H9 (cell line): ENCODE measurements around the gene KIAA1958. TPM values are rescaled to one million over a fixed set of nuclear protein-coding genes. Genes with fewer than 3 reads are reported as not detected.

ENCODE experiments used
- DNase-seq: peaks from one replicate; pipeline ENCODE4 v3.0.0-alpha.2; 2017
- H2AFZ ChIP-seq: one replicate; pipeline ENCODE4 v1.6.1; 2013; ENCODE audit warnings: mild to moderate bottlenecking, low read length, control low read depth, moderate library complexity
- H2AK5ac ChIP-seq: 2 replicates; pipeline ENCODE4 v1.6.1; 2013; ENCODE audit warnings: low read length, control low read depth, mixed read lengths; ENCODE audit not compliant: insufficient read length
- H2BK120ac ChIP-seq: one replicate; pipeline ENCODE4 v1.6.1; 2013; ENCODE audit warnings: low read depth, mild to moderate bottlenecking, low read length, control low read depth, inconsistent platforms; ENCODE audit not compliant: poor library complexity, severe bottlenecking
- H2BK12ac ChIP-seq: 2 replicates; pipeline ENCODE4 v1.6.1; 2013; ENCODE audit warnings: low read length, control low read depth, mixed read lengths, low read depth; ENCODE audit not compliant: insufficient read length
- H2BK15ac ChIP-seq: 2 replicates; pipeline ENCODE4 v1.6.1; 2013; ENCODE audit warnings: low read depth, low read length, control low read depth
- H2BK20ac ChIP-seq: one replicate; pipeline ENCODE4 v1.6.1; 2013; ENCODE audit warnings: low read depth, mild to moderate bottlenecking, low read length, control low read depth, inconsistent platforms; ENCODE audit not compliant: poor library complexity, severe bottlenecking
- H2BK5ac ChIP-seq: 2 replicates; pipeline ENCODE4 v1.6.1; 2013; ENCODE audit warnings: low read length, control low read depth, mixed read lengths; ENCODE audit not compliant: insufficient read length
- H3K14ac ChIP-seq: 2 replicates; pipeline ENCODE4 v1.6.1; 2013; ENCODE audit warnings: low read length, control low read depth; ENCODE audit not compliant: insufficient read depth
- H3K18ac ChIP-seq: 2 replicates; pipeline ENCODE4 v1.6.1; 2013; ENCODE audit warnings: low read depth, mild to moderate bottlenecking, mixed read lengths, low read length, control low read depth; ENCODE audit not compliant: insufficient read length
- H3K23ac ChIP-seq: 2 replicates; pipeline ENCODE4 v1.6.1; 2013; ENCODE audit warnings: low read length, control low read depth, mixed read lengths, low read depth; ENCODE audit not compliant: insufficient read length
- H3K23me2 ChIP-seq: 2 replicates; pipeline ENCODE4 v1.6.1; 2013; ENCODE audit warnings: low read depth, mild to moderate bottlenecking, mixed read lengths, low read length, control low read depth; ENCODE audit not compliant: insufficient read length, poor library complexity, severe bottlenecking
- H3K27ac ChIP-seq: 2 replicates; pipeline ENCODE4 v1.5.1; 2013; ENCODE audit warnings: low read length, control low read depth, mixed read lengths, low read depth; ENCODE audit not compliant: insufficient read length
- H3K27me3 ChIP-seq: 2 replicates; pipeline ENCODE4 v1.6.1; 2013; ENCODE audit warnings: low read length, control low read depth, inconsistent platforms; ENCODE audit not compliant: insufficient read depth
- H3K4ac ChIP-seq: 2 replicates; pipeline ENCODE4 v1.6.1; 2013; ENCODE audit warnings: low read depth, mild to moderate bottlenecking, control low read depth, inconsistent platforms, low read length, moderate library complexity
- H3K4me1 ChIP-seq: 2 replicates; pipeline ENCODE4 v1.6.1; 2013; ENCODE audit warnings: low read length, control low read depth, inconsistent platforms; ENCODE audit not compliant: insufficient read depth
- H3K4me2 ChIP-seq: 2 replicates; pipeline ENCODE4 v1.6.1; 2013; ENCODE audit warnings: low read length, control low read depth, mixed read lengths; ENCODE audit not compliant: insufficient read length, insufficient read depth
- H3K56ac ChIP-seq: 2 replicates; pipeline ENCODE4 v1.6.1; 2013; ENCODE audit warnings: low read depth, mild to moderate bottlenecking, mixed read lengths, low read length, control low read depth; ENCODE audit not compliant: insufficient read length
- H3K79me1 ChIP-seq: 2 replicates; pipeline ENCODE4 v1.6.1; 2013; ENCODE audit warnings: low read depth, mild to moderate bottlenecking, moderate library complexity, low read length, control low read depth, inconsistent platforms; ENCODE audit not compliant: insufficient read depth, poor library complexity, severe bottlenecking
- H3K79me2 ChIP-seq: 2 replicates; pipeline ENCODE4 v1.6.1; 2013; ENCODE audit warnings: low read length, control low read depth, inconsistent platforms; ENCODE audit not compliant: insufficient read depth
- H3K9ac ChIP-seq: 2 replicates; pipeline ENCODE4 v1.6.1; 2013; ENCODE audit warnings: low read length, control low read depth, mixed read lengths; ENCODE audit not compliant: insufficient read length; ENCODE audit errors: extremely low read depth
- H3K9me3 ChIP-seq: one replicate; pipeline ENCODE4 v1.6.1; 2013; ENCODE audit warnings: low read depth, low read length, inconsistent platforms; ENCODE audit not compliant: control insufficient read depth
- H3T11ph ChIP-seq: one replicate; pipeline ENCODE4 v1.6.1; 2013; ENCODE audit warnings: mild to moderate bottlenecking, low read length, control low read depth, inconsistent platforms
- H4K20me1 ChIP-seq: one replicate; pipeline ENCODE4 v1.6.1; 2013; ENCODE audit not compliant: control insufficient read depth, insufficient read length, insufficient read depth
- H4K5ac ChIP-seq: 2 replicates; pipeline ENCODE4 v1.6.1; 2013; ENCODE audit warnings: low read depth, mild to moderate bottlenecking, mixed read lengths, low read length, control low read depth; ENCODE audit not compliant: insufficient read length
- H4K8ac ChIP-seq: replicated peaks from 2 replicates; pipeline ENCODE4 v1.6.1; 2013; ENCODE audit warnings: low read length, control low read depth, mixed read lengths, low read depth; ENCODE audit not compliant: insufficient read length
- H4K91ac ChIP-seq: 2 replicates; pipeline ENCODE4 v1.6.1; 2013; ENCODE audit warnings: low read depth, mild to moderate bottlenecking, moderate library complexity, mixed read lengths, low read length, control low read depth; ENCODE audit not compliant: insufficient read length
- H3K27ac Mint-ChIP-seq, 3 experiments: 2 replicates in 2 of 3; 3 replicates in 1 of 3; pipeline ENCODE4 v1.8.0; 2020 to 2021; ENCODE audit warnings: mixed read lengths in 3 of 3, mild to moderate bottlenecking in 1 of 3, moderate library complexity in 1 of 3
- H3K27me3 Mint-ChIP-seq: 2 replicates; pipeline ENCODE4 v1.8.0; 2021; ENCODE audit warnings: low read depth, mild to moderate bottlenecking, moderate library complexity, mixed read lengths
- H3K36me3 Mint-ChIP-seq, 3 experiments: 2 replicates in 2 of 3; 3 replicates in 1 of 3; pipeline ENCODE4 v1.8.0; 2020 to 2021; ENCODE audit warnings: low read depth in 3 of 3, mixed read lengths in 3 of 3; ENCODE audit not compliant: insufficient read depth in 1 of 3
- H3K4me1 Mint-ChIP-seq, 2 experiments: 2 replicates each; pipeline ENCODE4 v1.8.0; 2020; ENCODE audit warnings: mixed read lengths in 2 of 2
- H3K4me3 Mint-ChIP-seq, 2 experiments: 2 replicates in 1 of 2; 3 replicates in 1 of 2; pipeline ENCODE4 v1.8.0; 2020 to 2021; ENCODE audit warnings: mild to moderate bottlenecking in 2 of 2, mixed read lengths in 2 of 2, moderate library complexity in 1 of 2
- H3K9me3 Mint-ChIP-seq, 2 experiments: 2 replicates in 1 of 2; 3 replicates in 1 of 2; pipeline ENCODE4 v1.8.0; 2020; ENCODE audit warnings: mild to moderate bottlenecking in 2 of 2, mixed read lengths in 2 of 2, moderate library complexity in 1 of 2
- WGBS: extraction: QIAGEN DNeasy Blood & Tissue Kit; methylation state at CpG from one replicate; pipeline ENCODE4 v1.1.7; 2013; ENCODE audit warnings: missing lambda C conversion rate, low lambda C conversion rate, mixed read lengths; ENCODE audit not compliant: insufficient read length; ENCODE audit errors: extremely low coverage; 5-methylcytosine and 5-hydroxymethylcytosine counted together
- total RNA-seq: library from RNA; stranded (reverse); gene quantifications from 2 replicates; pipeline ENCODE4 v1.2.1, GENCODE V29; 2021
- TF ChIP-seq, protein P1 (sequence below): fragments of 200-600 bp; sonication (generic); conservative IDR thresholded peaks from 3 replicates; pipeline ENCODE4 v1.8.0; 2021; ENCODE audit warnings: antibody characterized with exemption, mild to moderate bottlenecking

KIAA1958 gene
- total RNA-seq, 1 experiment from 2014 or later = 34.0 TPM

DNA sequence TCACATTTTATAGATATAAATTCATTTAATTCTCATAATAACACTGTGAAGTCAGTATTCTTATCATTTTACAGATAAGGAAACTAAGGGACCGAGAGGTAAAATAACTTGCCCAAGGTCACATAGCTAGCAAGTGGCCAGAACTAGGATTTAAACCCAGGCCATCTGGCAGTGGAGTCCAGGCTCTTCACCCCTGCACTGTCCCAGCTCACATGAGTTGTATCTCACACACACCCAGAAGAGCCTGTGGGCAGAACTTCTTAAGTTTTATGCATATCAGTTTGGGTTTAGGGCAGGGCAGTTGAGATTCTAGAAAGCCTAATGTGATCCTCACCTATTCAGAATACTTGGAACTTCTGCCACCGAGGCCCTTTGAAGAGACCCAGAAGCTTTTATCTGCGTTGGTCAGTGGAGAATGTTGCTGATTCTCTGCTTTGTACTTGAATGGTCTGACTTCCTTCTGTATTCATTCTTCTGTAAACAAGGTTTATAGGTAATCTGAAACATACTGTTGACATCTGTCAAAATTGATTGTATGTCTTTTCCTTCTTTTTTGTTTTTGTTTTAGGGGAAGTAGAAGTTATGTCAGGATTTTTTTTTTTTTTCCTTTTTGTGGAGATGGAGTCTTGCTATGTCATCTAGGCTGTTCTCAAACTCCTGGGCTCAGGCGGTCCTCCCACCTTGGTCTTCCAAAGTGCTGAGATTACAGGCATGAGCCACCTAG, 75.8 kb downstream of the KIAA1958 start:
- no peak for DNase-seq
- Histone ChIP-seq H3K9me3 (no peaks in the 10 kb centered on the region), H3K14ac (no peak overlapping the region), H3K27ac (no peak overlapping the region), H3K23me2 (no peaks in the 10 kb centered on the region), H2AK5ac (no peak overlapping the region), H3K23ac (no peak overlapping the region), H3K79me1 (peaks cover 7% of the 10 kb centered on the region), H3K9ac (no peak overlapping the region), H2BK120ac (no peak overlapping the region), H3K4me1 (no peaks in the 10 kb centered on the region; the same call in 1 of the 2 replicates), H3K18ac (no peak overlapping the region), H4K8ac (no peak overlapping the region), H2BK12ac (no peak overlapping the region), H2BK20ac (no peak overlapping the region), H2BK5ac (no peak overlapping the region), H2BK15ac (no peak overlapping the region), H4K91ac (no peak overlapping the region), H3K4me2 (no peak overlapping the region), H2AFZ (no peak overlapping the region), H3T11ph (no peak overlapping the region), H4K20me1 (no peaks in the 10 kb centered on the region), H3K79me2 (peaks cover 2% of the 10 kb centered on the region; the same call in 1 of the 2 replicates), H3K4ac (no peak overlapping the region), H4K5ac (no peak overlapping the region), H3K56ac (no peak overlapping the region), H3K27me3 (no peaks in the 10 kb centered on the region)
- WGBS = no CpG with 5 or more reads among the region's 4 CpGs
- no peaks in the 10 kb centered on the region for H3K27me3 Mint-ChIP-seq
- no peaks in the 10 kb centered on the region for H3K36me3 Mint-ChIP-seq
- TF ChIP-seq, protein P1, sequence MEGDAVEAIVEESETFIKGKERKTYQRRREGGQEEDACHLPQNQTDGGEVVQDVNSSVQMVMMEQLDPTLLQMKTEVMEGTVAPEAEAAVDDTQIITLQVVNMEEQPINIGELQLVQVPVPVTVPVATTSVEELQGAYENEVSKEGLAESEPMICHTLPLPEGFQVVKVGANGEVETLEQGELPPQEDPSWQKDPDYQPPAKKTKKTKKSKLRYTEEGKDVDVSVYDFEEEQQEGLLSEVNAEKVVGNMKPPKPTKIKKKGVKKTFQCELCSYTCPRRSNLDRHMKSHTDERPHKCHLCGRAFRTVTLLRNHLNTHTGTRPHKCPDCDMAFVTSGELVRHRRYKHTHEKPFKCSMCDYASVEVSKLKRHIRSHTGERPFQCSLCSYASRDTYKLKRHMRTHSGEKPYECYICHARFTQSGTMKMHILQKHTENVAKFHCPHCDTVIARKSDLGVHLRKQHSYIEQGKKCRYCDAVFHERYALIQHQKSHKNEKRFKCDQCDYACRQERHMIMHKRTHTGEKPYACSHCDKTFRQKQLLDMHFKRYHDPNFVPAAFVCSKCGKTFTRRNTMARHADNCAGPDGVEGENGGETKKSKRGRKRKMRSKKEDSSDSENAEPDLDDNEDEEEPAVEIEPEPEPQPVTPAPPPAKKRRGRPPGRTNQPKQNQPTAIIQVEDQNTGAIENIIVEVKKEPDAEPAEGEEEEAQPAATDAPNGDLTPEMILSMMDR = no peak
- peak overlapping the region in 1 of 3 experiments; percentile 30; a peak in 1 of 7 replicates for H3K27ac Mint-ChIP-seq
- peaks cover 19 to 23% of the 10 kb centered on the region in 2 experiments for H3K4me1 Mint-ChIP-seq
- no peaks in the 10 kb centered on the region for H3K9me3 Mint-ChIP-seq
- H3K4me3 Mint-ChIP-seq = no peak overlapping the region
